MCF 10A (cell line): ENCODE measurements around the gene RTP5. TPM values are rescaled to one million over a fixed set of nuclear protein-coding genes. Genes with fewer than 3 reads are reported as not detected.

Source experiments
- BruUV-seq: library from RNA; stranded (reverse); fragments of 400-500 nt; replicated peaks from 2 replicates; lab custom pipeline; 2021; lab: Mats Ljungman, UMichigan
- CTCF ChIA-PET: fragments of 300-600 bp; sonication (Branson Sonifier 250); formaldehyde crosslinking; extraction: SDS; loops from one replicate; lab custom pipeline; 2021; ENCODE audit warnings: antibody characterized with exemption, inconsistent platforms; lab: Yijun Ruan, JAX
- POLR2A ChIA-PET: fragments of 300-600, 350-650 bp; sonication (Branson Sonifier 250); formaldehyde crosslinking; extraction: SDS; loops from one replicate; lab custom pipeline; 2020; ENCODE audit warnings: antibody characterized with exemption, inconsistent platforms; lab: Yijun Ruan, JAX
- DNase-seq: peaks from one replicate; pipeline ENCODE4 v3.0.0-alpha.2; 2018; ENCODE audit not compliant: unreplicated experiment
- H3K27ac Mint-ChIP-seq: one replicate; pipeline ENCODE4 v1.8.0; 2022; ENCODE audit warnings: mild to moderate bottlenecking, low read depth, mixed read lengths; ENCODE audit not compliant: unreplicated experiment
- H3K27me3 Mint-ChIP-seq: one replicate; pipeline ENCODE4 v1.8.0; 2022; ENCODE audit warnings: mixed read lengths; ENCODE audit not compliant: insufficient read depth, unreplicated experiment
- H3K36me3 Mint-ChIP-seq: one replicate; pipeline ENCODE4 v1.8.0; 2022; ENCODE audit warnings: mild to moderate bottlenecking, moderate library complexity, mixed read lengths; ENCODE audit not compliant: insufficient read depth, unreplicated experiment
- H3K4me1 Mint-ChIP-seq: one replicate; pipeline ENCODE4 v1.8.0; 2022; ENCODE audit warnings: mixed read lengths; ENCODE audit not compliant: insufficient read depth, unreplicated experiment
- H3K4me3 Mint-ChIP-seq: one replicate; pipeline ENCODE4 v1.8.0; 2022; ENCODE audit warnings: mild to moderate bottlenecking, moderate library complexity, mixed read lengths; ENCODE audit not compliant: unreplicated experiment
- H3K9me3 Mint-ChIP-seq: one replicate; pipeline ENCODE4 v1.8.0; 2022; ENCODE audit warnings: mixed read lengths; ENCODE audit not compliant: unreplicated experiment
- CTCF ChIP-seq: fragments of 200-600 bp; IDR thresholded peaks from one replicate; pipeline ENCODE4 v1.8.0; 2022; ENCODE audit warnings: antibody characterized with exemption, mild to moderate bottlenecking; ENCODE audit not compliant: unreplicated experiment
- intact Hi-C: fragments of 100-400 bp; cut with micrococcal nuclease; formaldehyde crosslinking; loops from 2 replicates; pipeline ENCODE4 v1.14.1; 2022
- total RNA-seq: library from RNA; stranded (reverse); gene quantifications from 2 replicates; pipeline ENCODE4 v1.2.3, GENCODE V29; 2022

Gene RTP5
- total RNA-seq, 1 experiment from 2014 or later, result not detected

GRCh38 chr2:241885291-241885945 lies 15.9 kb downstream of the RTP5 start:
- Mint-ChIP-seq H3K27me3 (no peaks in the 10 kb centered on the region), H3K9me3 (no peaks in the 10 kb centered on the region), H3K4me1 (no peaks in the 10 kb centered on the region), H3K4me3 (no peak overlapping the region), H3K36me3 (peaks cover 7% of the 10 kb centered on the region), H3K27ac (no peak overlapping the region)
- intact Hi-C loops, result no loop called here
- DNase-seq, result no peak
- ChIA-PET POLR2A (interaction anchor here (0.7 kb wide), 1 partner anchor 198 kb away, joined by 3 read pairs; no protein-coding TSS in a partner anchor), CTCF (interaction anchor here (0.9 to 1.4 kb wide), 2 partner anchors 7 to 66 kb away, joined by 3 read pairs; no protein-coding TSS in a partner anchor)
- BruUV-seq, result no TSS peak
- TF ChIP-seq CTCF, result no peak

- H3K4me1 Mint-ChIP-seq, result no peaks in the 10 kb centered on the region
- H3K9me3 Mint-ChIP-seq, result no peaks in the 10 kb centered on the region
- no peak overlapping the region for H3K4me3 Mint-ChIP-seq
- H3K27me3 Mint-ChIP-seq, result no peaks in the 10 kb centered on the region
- ChIA-PET POLR2A (no interaction called here), CTCF (interaction anchor here (0.6 to 1.4 kb wide), 2 partner anchors 8 to 1175 kb away, joined by 3 read pairs; no protein-coding TSS in a partner anchor)
- no peak overlapping the region for H3K27ac Mint-ChIP-seq
- intact Hi-C loops, result no loop called here
- TF ChIP-seq CTCF, result no peak
- no peak for DNase-seq
- H3K36me3 Mint-ChIP-seq, result peaks cover 7% of the 10 kb centered on the region
- no TSS peak for BruUV-seq
Measured at GRCh38 chr2:241885946-241886643, 16.6 kb downstream of the RTP5 start.

- BruUV-seq, result no TSS peak
- DNase-seq, result no peak
- no peak overlapping the region for H3K4me3 Mint-ChIP-seq
- CTCF ChIA-PET, result interaction anchor here (0.6 to 1.4 kb wide), 2 partner anchors 9 to 1176 kb away, joined by 3 read pairs; no protein-coding TSS in a partner anchor
- H3K27ac Mint-ChIP-seq, result no peak overlapping the region
- TF ChIP-seq CTCF, result no peak
- no peaks in the 10 kb centered on the region for H3K27me3 Mint-ChIP-seq
- H3K4me1 Mint-ChIP-seq, result no peaks in the 10 kb centered on the region
- H3K36me3 Mint-ChIP-seq, result peaks cover 6% of the 10 kb centered on the region
- H3K9me3 Mint-ChIP-seq, result no peaks in the 10 kb centered on the region
- POLR2A ChIA-PET, result no interaction called here
- intact Hi-C loops, result no loop called here
Measured at GRCh38 chr2:241886840-241887447, 17.4 kb downstream of the RTP5 start.
